GM12864 (cell line): ENCODE data around the gene SNX24.

Experiments used
- DNase-seq: peaks from one replicate; pipeline ENCODE4 v3.0.0-alpha.2; 2011; ENCODE audit warnings: low read depth
- H3K4me3 ChIP-seq: 2 replicates; pipeline ENCODE4 v1.5.1; 2011; ENCODE audit warnings: mild to moderate bottlenecking, low read depth, low read length, control low read depth
- TF ChIP-seq, protein P1 (sequence below): IDR thresholded peaks from 2 replicates; pipeline ENCODE4 v1.5.1; 2011; ENCODE audit warnings: low read depth, mild to moderate bottlenecking, moderate library complexity, low read length, control low read depth, inconsistent platforms; ENCODE audit errors: missing control alignments

The SNX24 gene

GRCh38 chr5:122929980-122930379 lies 84.6 kb downstream of the SNX24 start:
- no peak for DNase-seq
- no peak overlapping the region for H3K4me3 ChIP-seq
- TF ChIP-seq, protein P1, sequence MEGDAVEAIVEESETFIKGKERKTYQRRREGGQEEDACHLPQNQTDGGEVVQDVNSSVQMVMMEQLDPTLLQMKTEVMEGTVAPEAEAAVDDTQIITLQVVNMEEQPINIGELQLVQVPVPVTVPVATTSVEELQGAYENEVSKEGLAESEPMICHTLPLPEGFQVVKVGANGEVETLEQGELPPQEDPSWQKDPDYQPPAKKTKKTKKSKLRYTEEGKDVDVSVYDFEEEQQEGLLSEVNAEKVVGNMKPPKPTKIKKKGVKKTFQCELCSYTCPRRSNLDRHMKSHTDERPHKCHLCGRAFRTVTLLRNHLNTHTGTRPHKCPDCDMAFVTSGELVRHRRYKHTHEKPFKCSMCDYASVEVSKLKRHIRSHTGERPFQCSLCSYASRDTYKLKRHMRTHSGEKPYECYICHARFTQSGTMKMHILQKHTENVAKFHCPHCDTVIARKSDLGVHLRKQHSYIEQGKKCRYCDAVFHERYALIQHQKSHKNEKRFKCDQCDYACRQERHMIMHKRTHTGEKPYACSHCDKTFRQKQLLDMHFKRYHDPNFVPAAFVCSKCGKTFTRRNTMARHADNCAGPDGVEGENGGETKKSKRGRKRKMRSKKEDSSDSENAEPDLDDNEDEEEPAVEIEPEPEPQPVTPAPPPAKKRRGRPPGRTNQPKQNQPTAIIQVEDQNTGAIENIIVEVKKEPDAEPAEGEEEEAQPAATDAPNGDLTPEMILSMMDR, result no peak

DNA sequence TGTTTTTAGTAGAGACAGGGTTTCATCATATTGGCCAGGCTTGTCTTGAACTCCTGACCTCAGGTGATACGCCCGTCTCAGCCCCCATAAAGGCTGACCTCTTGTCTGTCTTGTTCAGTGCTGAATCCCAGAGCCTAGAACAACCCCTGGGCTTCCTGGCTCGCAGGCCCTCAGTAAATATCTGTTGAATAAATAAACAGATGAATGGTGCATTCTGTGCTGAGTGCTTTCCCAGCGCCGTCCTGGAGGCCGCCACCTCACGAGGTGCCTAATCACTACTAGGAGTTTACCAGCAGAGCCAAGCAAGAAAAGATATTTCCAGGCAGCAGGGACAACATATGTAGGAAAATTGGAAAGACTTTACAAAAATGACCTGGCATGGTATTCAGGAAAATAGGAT lies 88.5 kb downstream of the SNX24 start:
- TF ChIP-seq, protein P1, result no peak

GRCh38 chr5:122936088-122936487 lies 90.7 kb downstream of the SNX24 start:
- TF ChIP-seq, protein P1, result no peak
- no peak overlapping the region for H3K4me3 ChIP-seq
- no peak for DNase-seq

More for the DNA sequence above, 88.5 kb downstream of the SNX24 start:
- DNase-seq, result no peak
- H3K4me3 ChIP-seq, result no peak overlapping the region

- TF ChIP-seq, protein P1, result no peak
- DNase-seq, result no peak
- no peak overlapping the region for H3K4me3 ChIP-seq
These were observed 92.5 kb downstream of the SNX24 start for GRCh38 chr5:122937914-122938313.

GRCh38 chr5:122940890-122941289 lies 95.5 kb downstream of the SNX24 start:
- DNase-seq, result no peak
- TF ChIP-seq, protein P1, result no peak
- H3K4me3 ChIP-seq, result no peak overlapping the region

GRCh38 chr5:122941737-122942136 lies 96.3 kb downstream of the SNX24 start:
- DNase-seq, result no peak
- H3K4me3 ChIP-seq, result no peak overlapping the region
- TF ChIP-seq, protein P1, result no peak

DNA sequence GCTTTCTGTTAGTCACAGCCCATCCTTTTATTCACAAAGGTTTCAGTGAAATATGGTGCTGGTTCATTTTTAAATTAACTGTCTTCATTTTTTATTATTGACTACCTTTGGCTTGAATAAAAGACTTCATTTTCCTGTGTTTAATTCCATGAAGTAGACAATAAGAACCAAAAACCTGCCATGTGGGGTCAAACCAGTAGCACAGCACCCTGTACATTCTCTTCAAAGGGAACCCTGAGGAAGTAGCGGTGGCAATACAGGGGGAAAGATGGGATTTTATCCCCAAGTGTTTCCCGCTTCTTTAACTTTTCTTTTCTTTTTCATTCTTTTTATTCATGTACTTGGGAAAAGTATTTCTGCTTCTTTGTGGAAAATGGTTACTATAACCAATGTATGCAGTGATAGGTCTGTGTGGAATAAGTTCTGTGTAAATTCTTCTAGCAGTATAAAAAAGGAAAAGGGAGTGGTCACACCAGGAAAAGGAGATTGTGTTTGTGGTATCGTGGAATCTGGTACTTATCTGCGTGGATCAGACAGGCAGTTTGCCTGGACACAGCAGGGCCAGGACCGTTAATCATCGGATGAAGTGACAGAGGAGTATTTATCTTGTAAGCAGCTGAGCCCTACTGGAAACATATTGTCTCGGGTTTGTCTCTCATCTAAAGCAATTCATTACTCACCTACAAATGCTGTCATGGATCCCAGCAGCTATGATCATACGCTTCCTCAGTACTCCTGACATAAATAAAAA lies 96.9 kb downstream of the SNX24 start:
- no peak overlapping the region for H3K4me3 ChIP-seq
- TF ChIP-seq, protein P1, result no peak
- no peak for DNase-seq
